ENCODE results near the gene SLIT3. TPM values are rescaled to one million over a fixed set of nuclear protein-coding genes. Genes with fewer than 3 reads are reported as not detected.

The SLIT3 gene
- total and polyA plus RNA-seq, 4 experiments from 2014 or later: not detected

- H3K9me3 Mint-ChIP-seq: peaks cover 3 to 29% (median 13%) of the 10 kb centered on the region in 8 donors
Observed at GRCh38 chr5:169242175-169242848, 58.6 kb downstream of the SLIT3 start.

GRCh38 chr5:169229342-169229892 is 71.5 kb downstream of the SLIT3 start:
- no peaks in the 10 kb centered on the region for H3K4me1 ChIP-seq (ENCODE audit: insufficient read depth, low read length)
- no peak for DNase-seq
- H3K27me3 ChIP-seq (ENCODE audit: insufficient read depth, low read length): no peaks in the 10 kb centered on the region
- no peak overlapping the region for H3K27ac Mint-ChIP-seq
- no peak overlapping the region for H3K4me3 ChIP-seq (ENCODE audit: low read length in 2 of 2)
- H3K36me3 ChIP-seq (ENCODE audit: insufficient read depth, low read length): no peaks in the 10 kb centered on the region
- no peaks in the 10 kb centered on the region for H3K9me3 Mint-ChIP-seq
- ChIA-PET CTCF (ENCODE audit: partially characterized antibody) (no interaction called here), POLR2A (ENCODE audit: partially characterized antibody) (no interaction called here)
- peaks cover 0 to 4% of the 10 kb centered on the region in 2 donors for H3K27me3 Mint-ChIP-seq
- intact Hi-C loops (cut with micrococcal nuclease): no loop called here
- H3K9me3 ChIP-seq (ENCODE audit: control insufficient read depth in 1 of 2, low read length in 2 of 2): no peaks in the 10 kb centered on the region
- H3K4me1 Mint-ChIP-seq: no peaks in the 10 kb centered on the region
- H3K27ac ChIP-seq (ENCODE audit: low read depth, low read length): no peak overlapping the region
- no peak overlapping the region for H3K4me3 Mint-ChIP-seq
- H3K36me3 Mint-ChIP-seq: no peaks in the 10 kb centered on the region

More at GRCh38 chr5:169242175-169242848, 58.6 kb downstream of the SLIT3 start:
- no peaks in the 10 kb centered on the region for H3K4me1 ChIP-seq (ENCODE audit: insufficient read depth, low read length)
- Mint-ChIP-seq H3K4me3 (no peak overlapping the region), H3K27me3 (peaks cover 7 to 13% of the 10 kb centered on the region in 2 donors), H3K27ac (no peak overlapping the region), H3K36me3 (no peaks in the 10 kb centered on the region), H3K4me1 (no peaks in the 10 kb centered on the region)
- H3K36me3 ChIP-seq (ENCODE audit: insufficient read depth, low read length): no peaks in the 10 kb centered on the region
- no peaks in the 10 kb centered on the region for H3K9me3 ChIP-seq (ENCODE audit: control insufficient read depth in 1 of 2, low read length in 2 of 2)
- no peaks in the 10 kb centered on the region for H3K27me3 ChIP-seq (ENCODE audit: insufficient read depth, low read length)
- no peak overlapping the region for H3K4me3 ChIP-seq (ENCODE audit: low read length in 2 of 2)
- CTCF ChIA-PET (ENCODE audit: partially characterized antibody): no interaction called here
- DNase-seq: no peak
- intact Hi-C loops (cut with micrococcal nuclease): no loop called here
- no peak overlapping the region for H3K27ac ChIP-seq (ENCODE audit: low read depth, low read length)
- POLR2A ChIA-PET (ENCODE audit: partially characterized antibody): no interaction called here

- H3K27ac Mint-ChIP-seq: no peak overlapping the region
- Histone ChIP-seq H3K27ac (ENCODE audit: low read depth, low read length) (no peak overlapping the region), H3K4me1 (ENCODE audit: insufficient read depth, low read length) (no peaks in the 10 kb centered on the region), H3K27me3 (ENCODE audit: insufficient read depth, low read length) (no peaks in the 10 kb centered on the region), H3K9me3 (ENCODE audit: control insufficient read depth in 1 of 2, low read length in 2 of 2) (no peaks in the 10 kb centered on the region), H3K4me3 (ENCODE audit: low read length in 2 of 2) (no peak overlapping the region), H3K36me3 (ENCODE audit: insufficient read depth, low read length) (no peaks in the 10 kb centered on the region)
- peaks cover 0 to 6% of the 10 kb centered on the region in 2 donors for H3K27me3 Mint-ChIP-seq
- no peaks in the 10 kb centered on the region for H3K4me1 Mint-ChIP-seq
- CTCF ChIA-PET (ENCODE audit: partially characterized antibody): no interaction called here
- H3K4me3 Mint-ChIP-seq: no peak overlapping the region
- no peak for DNase-seq
- POLR2A ChIA-PET (ENCODE audit: partially characterized antibody): no interaction called here
- intact Hi-C loops (cut with micrococcal nuclease): no loop called here
- H3K9me3 Mint-ChIP-seq: no peaks in the 10 kb centered on the region
- H3K36me3 Mint-ChIP-seq: no peaks in the 10 kb centered on the region
Observed at GRCh38 chr5:169226895-169227294, 74.0 kb downstream of the SLIT3 start.

GRCh38 chr5:169225830-169226356 is 75.0 kb downstream of the SLIT3 start:
- intact Hi-C loops (cut with micrococcal nuclease): no loop called here
- Mint-ChIP-seq H3K9me3 (no peaks in the 10 kb centered on the region), H3K27ac (no peak overlapping the region), H3K4me3 (no peak overlapping the region), H3K36me3 (no peaks in the 10 kb centered on the region), H3K27me3 (peaks cover 3 to 6% of the 10 kb centered on the region in 2 donors), H3K4me1 (no peaks in the 10 kb centered on the region)
- no peaks in the 10 kb centered on the region for H3K27me3 ChIP-seq (ENCODE audit: insufficient read depth, low read length)
- no peaks in the 10 kb centered on the region for H3K36me3 ChIP-seq (ENCODE audit: insufficient read depth, low read length)
- ChIA-PET POLR2A (ENCODE audit: partially characterized antibody) (no interaction called here), CTCF (ENCODE audit: partially characterized antibody) (no interaction called here)
- no peak overlapping the region for H3K4me3 ChIP-seq (ENCODE audit: low read length in 2 of 2)
- DNase-seq: no peak
- H3K4me1 ChIP-seq (ENCODE audit: insufficient read depth, low read length): no peaks in the 10 kb centered on the region
- H3K27ac ChIP-seq (ENCODE audit: low read depth, low read length): no peak overlapping the region
- H3K9me3 ChIP-seq (ENCODE audit: control insufficient read depth in 1 of 2, low read length in 2 of 2): no peaks in the 10 kb centered on the region

- H3K27me3 ChIP-seq (ENCODE audit: insufficient read depth, low read length): no peaks in the 10 kb centered on the region
- no peak overlapping the region for H3K4me3 ChIP-seq (ENCODE audit: low read length in 2 of 2)
- intact Hi-C loops (cut with micrococcal nuclease): no loop called here
- no peak for DNase-seq
- H3K27ac ChIP-seq (ENCODE audit: low read depth, low read length): no peak overlapping the region
- H3K4me1 Mint-ChIP-seq: no peaks in the 10 kb centered on the region
- no peaks in the 10 kb centered on the region for H3K36me3 ChIP-seq (ENCODE audit: insufficient read depth, low read length)
- ChIA-PET CTCF (ENCODE audit: partially characterized antibody) (no interaction called here), POLR2A (ENCODE audit: partially characterized antibody) (no interaction called here)
- H3K9me3 ChIP-seq (ENCODE audit: control insufficient read depth in 1 of 2, low read length in 2 of 2): no peaks in the 10 kb centered on the region
- no peaks in the 10 kb centered on the region for H3K36me3 Mint-ChIP-seq
- no peak overlapping the region for H3K27ac Mint-ChIP-seq
- H3K9me3 Mint-ChIP-seq: no peaks in the 10 kb centered on the region
- H3K27me3 Mint-ChIP-seq: peaks cover 5 to 6% of the 10 kb centered on the region in 2 donors
- H3K4me1 ChIP-seq (ENCODE audit: insufficient read depth, low read length): no peaks in the 10 kb centered on the region
- no peak overlapping the region for H3K4me3 Mint-ChIP-seq
Observed at GRCh38 chr5:169223595-169223953, 77.4 kb downstream of the SLIT3 start.

GRCh38 chr5:169222934-169223594 is 77.9 kb downstream of the SLIT3 start:
- H3K9me3 Mint-ChIP-seq: no peaks in the 10 kb centered on the region
- ChIA-PET POLR2A (ENCODE audit: partially characterized antibody) (no interaction called here), CTCF (ENCODE audit: partially characterized antibody) (no interaction called here)
- Histone ChIP-seq H3K4me3 (ENCODE audit: low read length in 2 of 2) (no peak overlapping the region), H3K36me3 (ENCODE audit: insufficient read depth, low read length) (no peaks in the 10 kb centered on the region), H3K9me3 (ENCODE audit: control insufficient read depth in 1 of 2, low read length in 2 of 2) (no peaks in the 10 kb centered on the region), H3K4me1 (ENCODE audit: insufficient read depth, low read length) (no peaks in the 10 kb centered on the region), H3K27ac (ENCODE audit: low read depth, low read length) (no peak overlapping the region), H3K27me3 (ENCODE audit: insufficient read depth, low read length) (no peaks in the 10 kb centered on the region)
- no peak overlapping the region for H3K4me3 Mint-ChIP-seq
- peaks cover 5 to 6% of the 10 kb centered on the region in 2 donors for H3K27me3 Mint-ChIP-seq
- no peaks in the 10 kb centered on the region for H3K36me3 Mint-ChIP-seq
- intact Hi-C loops (cut with micrococcal nuclease): no loop called here
- no peak overlapping the region for H3K27ac Mint-ChIP-seq
- H3K4me1 Mint-ChIP-seq: no peaks in the 10 kb centered on the region
- no peak for DNase-seq

GRCh38 chr5:169221519-169221918 is 79.4 kb downstream of the SLIT3 start:
- no peaks in the 10 kb centered on the region for H3K4me1 ChIP-seq (ENCODE audit: insufficient read depth, low read length)
- H3K27ac ChIP-seq (ENCODE audit: low read depth, low read length): no peak overlapping the region
- no peaks in the 10 kb centered on the region for H3K36me3 ChIP-seq (ENCODE audit: insufficient read depth, low read length)
- H3K9me3 ChIP-seq (ENCODE audit: control insufficient read depth in 1 of 2, low read length in 2 of 2): no peaks in the 10 kb centered on the region
- H3K4me3 ChIP-seq (ENCODE audit: low read length in 2 of 2): no peak overlapping the region
- Mint-ChIP-seq H3K36me3 (no peaks in the 10 kb centered on the region), H3K9me3 (no peaks in the 10 kb centered on the region), H3K27ac (no peak overlapping the region), H3K4me3 (no peak overlapping the region), H3K27me3 (peaks cover 5 to 6% of the 10 kb centered on the region in 2 donors), H3K4me1 (no peaks in the 10 kb centered on the region)
- no peak for DNase-seq
- intact Hi-C loops (cut with micrococcal nuclease): no loop called here
- POLR2A ChIA-PET (ENCODE audit: partially characterized antibody): no interaction called here
- CTCF ChIA-PET (ENCODE audit: partially characterized antibody): no interaction called here
- no peaks in the 10 kb centered on the region for H3K27me3 ChIP-seq (ENCODE audit: insufficient read depth, low read length)

Data from CD4-positive, alpha-beta memory T cell (primary cell).